ENCODE data around the gene CLIC3. TPM values are rescaled to one million over a fixed set of nuclear protein-coding genes. Genes with fewer than 3 reads are reported as not detected.

Gene CLIC3
- total RNA-seq, 1 donor from 2014 or later: not detected

GRCh38 chr9:136979769-136980587, 16.4 kb downstream of the CLIC3 start:
- ChIA-PET CTCF (no interaction called here), POLR2A (interaction anchor here (0.7 kb wide), 1 partner anchor 180 kb away, joined by 3 read pairs; no protein-coding TSS in a partner anchor)
- ATAC-seq (ENCODE audit: low read depth) (no peak), DNase-seq (no peak)
- no peak overlapping the region for H3K27ac Mint-ChIP-seq
- intact Hi-C loops (cut with micrococcal nuclease): no loop called here
- TF ChIP-seq, protein P1, sequence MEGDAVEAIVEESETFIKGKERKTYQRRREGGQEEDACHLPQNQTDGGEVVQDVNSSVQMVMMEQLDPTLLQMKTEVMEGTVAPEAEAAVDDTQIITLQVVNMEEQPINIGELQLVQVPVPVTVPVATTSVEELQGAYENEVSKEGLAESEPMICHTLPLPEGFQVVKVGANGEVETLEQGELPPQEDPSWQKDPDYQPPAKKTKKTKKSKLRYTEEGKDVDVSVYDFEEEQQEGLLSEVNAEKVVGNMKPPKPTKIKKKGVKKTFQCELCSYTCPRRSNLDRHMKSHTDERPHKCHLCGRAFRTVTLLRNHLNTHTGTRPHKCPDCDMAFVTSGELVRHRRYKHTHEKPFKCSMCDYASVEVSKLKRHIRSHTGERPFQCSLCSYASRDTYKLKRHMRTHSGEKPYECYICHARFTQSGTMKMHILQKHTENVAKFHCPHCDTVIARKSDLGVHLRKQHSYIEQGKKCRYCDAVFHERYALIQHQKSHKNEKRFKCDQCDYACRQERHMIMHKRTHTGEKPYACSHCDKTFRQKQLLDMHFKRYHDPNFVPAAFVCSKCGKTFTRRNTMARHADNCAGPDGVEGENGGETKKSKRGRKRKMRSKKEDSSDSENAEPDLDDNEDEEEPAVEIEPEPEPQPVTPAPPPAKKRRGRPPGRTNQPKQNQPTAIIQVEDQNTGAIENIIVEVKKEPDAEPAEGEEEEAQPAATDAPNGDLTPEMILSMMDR (IDR thresholded peaks at IDR 0.05): no peak
- H3K4me1 Mint-ChIP-seq: peaks cover 2% of the 10 kb centered on the region
- no peak overlapping the region for H3K4me3 Mint-ChIP-seq
- H3K9me3 Mint-ChIP-seq: no peaks in the 10 kb centered on the region
- H3K36me3 Mint-ChIP-seq (ENCODE audit: low read depth): no peaks in the 10 kb centered on the region
- H3K27me3 Mint-ChIP-seq: peaks cover 36% of the 10 kb centered on the region

DNA sequence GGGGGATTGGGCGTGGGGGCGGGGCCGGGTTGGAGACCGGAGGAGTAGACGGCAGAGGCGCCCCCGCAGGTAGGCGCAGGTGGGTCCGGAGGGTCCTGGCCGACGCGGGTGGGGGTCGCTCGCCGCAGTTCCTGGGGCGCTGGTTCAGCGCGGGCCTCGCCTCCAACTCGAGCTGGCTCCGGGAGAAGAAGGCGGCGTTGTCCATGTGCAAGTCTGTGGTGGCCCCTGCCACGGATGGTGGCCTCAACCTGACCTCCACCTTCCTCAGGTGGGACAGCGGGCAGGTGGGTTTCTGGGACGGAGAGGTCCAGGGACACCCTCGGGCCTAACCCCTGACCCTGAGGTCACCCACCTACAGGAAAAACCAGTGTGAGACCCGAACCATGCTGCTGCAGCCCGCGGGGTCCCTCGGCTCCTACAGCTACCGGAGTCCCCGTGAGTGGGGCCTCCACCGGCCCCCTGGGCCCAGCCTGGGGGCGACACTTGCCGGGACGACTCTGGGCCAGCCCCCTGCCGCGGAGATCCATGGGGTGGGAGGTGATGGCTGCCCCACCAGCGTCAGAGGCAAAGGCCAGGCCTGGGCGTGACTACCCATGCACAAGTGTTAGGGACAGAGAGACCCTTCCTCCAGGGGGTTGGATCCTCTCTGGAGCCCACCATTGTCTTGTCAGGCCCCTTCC, 17.4 kb downstream of the CLIC3 start:
- peaks cover 2% of the 10 kb centered on the region for H3K4me1 Mint-ChIP-seq
- no peaks in the 10 kb centered on the region for H3K36me3 Mint-ChIP-seq (ENCODE audit: low read depth)
- H3K27me3 Mint-ChIP-seq: peaks cover 33% of the 10 kb centered on the region
- no peak overlapping the region for H3K27ac Mint-ChIP-seq
- DNase-seq (no peak), ATAC-seq (ENCODE audit: low read depth) (no peak)
- intact Hi-C loops (cut with micrococcal nuclease): loop anchor here (1.0 kb wide), 1 partner anchor 13 kb away; the partner anchor contains the start of gene PAXX
- TF ChIP-seq, protein P1 (IDR thresholded peaks at IDR 0.05): no peak
- no peaks in the 10 kb centered on the region for H3K9me3 Mint-ChIP-seq
- ChIA-PET CTCF (no interaction called here), POLR2A (interaction anchor here (0.7 to 0.9 kb wide), 2 partner anchors 14 to 67 kb away, joined by 4 to 10 read pairs; partner anchors contain the start of gene PAXX)
- H3K4me3 Mint-ChIP-seq: no peak overlapping the region

DNA sequence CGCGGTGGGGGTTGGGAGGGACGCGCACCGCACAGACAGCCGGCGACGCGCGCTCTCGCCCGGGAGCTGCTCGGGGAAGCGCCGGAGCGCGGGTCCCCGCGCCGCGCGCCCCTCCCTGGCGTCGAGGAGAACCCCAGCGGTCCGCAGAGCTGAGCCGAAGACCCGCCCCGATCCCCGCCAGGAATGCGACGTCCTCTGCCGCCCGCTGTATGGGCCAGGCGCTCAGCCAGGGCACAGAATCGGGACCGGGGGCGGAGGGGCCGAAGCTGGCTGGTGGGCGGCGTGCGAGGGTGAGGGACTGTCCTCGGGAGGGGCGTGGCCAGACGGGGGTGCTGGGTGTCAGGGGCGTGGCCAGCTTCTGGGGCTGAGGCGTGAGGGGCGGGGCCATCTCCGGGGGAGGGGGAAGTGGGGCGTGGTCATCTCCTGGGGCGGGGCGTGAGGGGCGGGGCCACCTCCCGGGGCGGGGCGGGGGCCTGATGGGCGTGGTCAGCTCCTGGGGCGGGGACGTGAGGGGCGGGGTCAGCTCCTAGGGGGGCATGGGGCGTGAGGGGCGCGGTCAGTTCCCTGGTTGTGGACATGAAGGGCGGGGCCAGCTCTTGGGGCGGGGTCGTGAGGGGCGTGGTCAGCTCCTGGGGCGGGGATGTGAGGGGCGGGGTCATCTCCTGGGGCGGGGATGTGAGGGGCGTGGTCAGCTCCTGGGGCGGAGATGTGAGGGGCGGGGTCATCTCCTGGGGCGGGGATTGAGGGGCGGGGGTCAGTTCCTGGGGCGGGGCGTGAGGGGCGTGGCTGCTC, 18.1 kb downstream of the CLIC3 start:
- TF ChIP-seq, protein P1 (IDR thresholded peaks at IDR 0.05): no peak
- no peak overlapping the region for H3K4me3 Mint-ChIP-seq
- H3K27me3 Mint-ChIP-seq: peaks cover 29% of the 10 kb centered on the region
- H3K36me3 Mint-ChIP-seq (ENCODE audit: low read depth): no peaks in the 10 kb centered on the region
- peak; percentile 75 for ATAC-seq (ENCODE audit: low read depth)
- no peak overlapping the region for H3K27ac Mint-ChIP-seq
- H3K4me1 Mint-ChIP-seq: no peaks in the 10 kb centered on the region
- POLR2A ChIA-PET: interaction anchor here (0.6 to 0.9 kb wide), 3 partner anchors 14 to 68 kb away, joined by 3 to 10 read pairs (median 4); partner anchors contain the start of gene PAXX
- H3K9me3 Mint-ChIP-seq: no peaks in the 10 kb centered on the region
- CTCF ChIA-PET: no interaction called here
- intact Hi-C loops (cut with micrococcal nuclease): loop anchor here (1.0 kb wide), 1 partner anchor 14 kb away; the partner anchor contains the start of gene PAXX
- DNase-seq: no peak

DNA sequence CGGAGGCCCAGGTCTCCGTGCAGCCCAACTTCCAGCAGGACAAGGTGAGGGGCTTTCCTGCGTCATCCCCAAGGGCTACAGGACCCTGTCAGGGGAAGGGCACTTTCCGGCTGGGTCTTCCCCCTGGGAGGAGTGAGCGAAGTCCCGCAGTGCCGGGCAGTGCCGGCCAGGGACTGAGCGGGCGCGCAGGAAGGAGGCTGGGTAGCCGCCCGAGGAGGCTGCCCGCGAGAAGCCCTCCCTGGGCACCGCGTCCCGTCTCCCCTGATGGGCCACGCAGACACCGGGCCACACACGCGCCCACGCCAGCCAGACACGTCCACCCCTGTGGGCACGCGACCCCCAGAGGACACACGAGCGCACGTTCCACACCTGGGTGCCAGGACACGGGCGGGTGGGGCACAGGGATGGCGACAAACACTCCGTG, 18.7 kb downstream of the CLIC3 start:
- H3K4me1 Mint-ChIP-seq: no peaks in the 10 kb centered on the region
- H3K36me3 Mint-ChIP-seq (ENCODE audit: low read depth): no peaks in the 10 kb centered on the region
- CTCF ChIA-PET: no interaction called here
- POLR2A ChIA-PET: interaction anchor here (0.9 kb wide), 1 partner anchor 15 kb away, joined by 10 read pairs; the partner anchor contains the start of gene PAXX
- no peak overlapping the region for H3K4me3 Mint-ChIP-seq
- H3K27ac Mint-ChIP-seq: no peak overlapping the region
- TF ChIP-seq, protein P1 (IDR thresholded peaks at IDR 0.05): no peak
- H3K27me3 Mint-ChIP-seq: peaks cover 29% of the 10 kb centered on the region
- ATAC-seq (ENCODE audit: low read depth): no peak
- intact Hi-C loops (cut with micrococcal nuclease): loop anchor here (1.0 kb wide), 1 partner anchor 15 kb away; the partner anchor contains the start of gene PAXX
- no peaks in the 10 kb centered on the region for H3K9me3 Mint-ChIP-seq
- DNase-seq: no peak

Data from activated B cell treated with CpG ODN at 0.5 μM for 24 hours (primary cell).